ENCODE measurements around the gene AZU1.
A peak's percentile ranks its signal among the peaks of the same experiment; 100 is the strongest.

Gene AZU1

GRCh38 chr19:855566-856120 is 28.0 kb downstream of the AZU1 start:
- DNase-seq = no peak

GRCh38 chr19:858284-858683 is 30.6 kb downstream of the AZU1 start:
- DNase-seq = no peak

- DNase-seq = no peak
Measured at GRCh38 chr19:858868-859843, 31.5 kb downstream of the AZU1 start, which contains the start of gene CFD. Gene CFD, plus strand, starts transcription at chr19:859664. Its CDS starts 26 bp downstream, at chr19:859690.

GRCh38 chr19:861141-861755 is 33.6 kb downstream of the AZU1 start:
- no peak for DNase-seq

- DNase-seq = peak; percentile 35
Measured at GRCh38 chr19:861756-862580, 34.3 kb downstream of the AZU1 start.

GRCh38 chr19:862581-863314 is 35.1 kb downstream of the AZU1 start:
- no peak for DNase-seq

GRCh38 chr19:863315-863620 is 35.6 kb downstream of the AZU1 start:
- no peak for DNase-seq

GRCh38 chr19:866769-867300 is 39.2 kb downstream of the AZU1 start:
- DNase-seq = no peak

GRCh38 chr19:867301-867793 is 39.7 kb downstream of the AZU1 start:
- no peak for DNase-seq

GRCh38 chr19:867855-868457 is 40.3 kb downstream of the AZU1 start:
- no peak for DNase-seq

- no peak for DNase-seq
Measured at GRCh38 chr19:868458-869244, 41.0 kb downstream of the AZU1 start.

- DNase-seq = peak; percentile 83
Measured at GRCh38 chr19:869245-870177, 41.9 kb downstream of the AZU1 start.

- DNase-seq = no peak
Measured at GRCh38 chr19:870314-870713, 42.7 kb downstream of the AZU1 start.

GRCh38 chr19:870963-871401 is 43.3 kb downstream of the AZU1 start:
- no peak for DNase-seq

- DNase-seq = peak; percentile 30
Measured at GRCh38 chr19:871446-872265, 44.0 kb downstream of the AZU1 start.

GRCh38 chr19:872266-872951 is 44.8 kb downstream of the AZU1 start:
- peak; percentile 89 for DNase-seq

- DNase-seq = peak; percentile 86
Measured at GRCh38 chr19:873084-873483, 45.4 kb downstream of the AZU1 start.

GRCh38 chr19:873561-874041 is 46.0 kb downstream of the AZU1 start:
- no peak for DNase-seq
